Measurements from ENCODE around the gene KCNQ4. TPM values are rescaled to one million over a fixed set of nuclear protein-coding genes. Genes with fewer than 3 reads are reported as not detected.

The KCNQ4 gene
- total RNA-seq, 1 donor from 2014 or later: 2.3 TPM

DNA sequence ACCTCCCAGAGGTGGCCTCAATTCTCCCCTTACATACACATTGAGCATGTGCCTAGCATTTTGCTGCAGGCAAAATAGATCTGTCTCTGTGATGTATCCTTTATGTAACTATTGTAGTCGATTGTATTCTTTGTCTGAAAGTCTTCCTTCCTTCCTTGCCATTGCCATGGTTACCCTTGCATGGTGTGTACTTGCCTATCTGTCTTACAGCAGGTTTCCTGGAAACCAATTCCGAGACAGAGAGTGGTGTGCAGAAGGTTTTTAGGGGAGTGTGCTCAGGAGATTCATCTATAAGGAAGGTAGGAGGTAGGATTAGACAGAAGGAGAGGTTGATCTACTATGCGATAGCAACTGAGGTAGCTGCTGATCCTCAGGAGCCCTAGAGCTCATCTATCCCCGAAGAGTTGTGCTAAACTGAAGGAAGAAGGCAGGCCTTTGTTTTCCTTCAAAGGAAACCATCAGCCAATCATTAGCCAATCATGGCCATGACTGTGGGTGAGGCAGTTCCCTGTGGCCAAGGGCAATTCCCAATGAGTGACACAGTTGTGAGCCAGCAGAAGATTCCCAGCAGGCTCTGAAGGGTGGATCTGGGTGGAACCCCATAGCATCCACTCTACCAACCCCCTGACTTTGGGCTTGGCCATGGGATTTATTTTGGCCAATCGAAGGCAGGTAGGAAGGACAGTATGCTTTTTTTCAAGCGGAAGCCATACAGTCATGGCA is 63.6 kb downstream of the KCNQ4 start:
- DNase-seq (ENCODE audit: low spot score): no peak
- intact Hi-C loops (cut with DNase I): loop anchor here (5.0 kb wide), 1 partner anchor 235 kb away; no protein-coding TSS in a partner anchor
- ATAC-seq: no peak

DNA sequence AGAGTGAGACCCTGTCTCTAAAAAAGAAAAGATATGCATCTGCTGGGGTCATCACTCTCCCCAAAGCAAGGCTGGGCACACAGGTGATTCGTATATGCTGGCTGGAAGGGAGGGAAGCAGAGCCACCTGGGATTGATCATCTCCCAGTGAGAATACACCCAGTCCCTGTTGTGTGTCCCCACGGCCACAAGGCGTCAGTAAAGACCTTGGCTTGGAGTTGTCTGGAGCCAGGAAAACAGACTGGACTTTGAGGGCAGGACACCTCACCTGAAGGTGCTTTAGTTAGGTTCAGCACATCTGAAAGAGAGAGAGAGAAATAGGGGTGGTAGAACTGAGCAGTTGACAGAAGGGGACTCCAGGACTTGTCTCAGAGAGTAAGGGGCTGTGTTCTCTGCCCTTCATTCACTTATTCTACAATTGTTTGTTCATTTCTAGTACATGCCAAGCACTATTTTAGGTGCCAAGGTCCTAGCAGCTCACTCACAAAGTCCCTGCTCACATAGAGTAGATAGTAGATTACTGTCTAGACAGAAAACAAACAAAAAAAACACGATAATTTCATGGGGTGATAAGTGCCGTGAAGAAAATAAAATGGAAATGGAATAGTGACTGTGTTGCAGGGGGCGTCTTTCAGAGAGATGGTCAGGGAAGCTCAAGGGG is 65.1 kb downstream of the KCNQ4 start:
- intact Hi-C loops (cut with DNase I): loop anchor here (5.0 kb wide), 1 partner anchor 236 kb away; no protein-coding TSS in a partner anchor
- peak; percentile 66 for ATAC-seq
- no peak for DNase-seq (ENCODE audit: low spot score)

DNA sequence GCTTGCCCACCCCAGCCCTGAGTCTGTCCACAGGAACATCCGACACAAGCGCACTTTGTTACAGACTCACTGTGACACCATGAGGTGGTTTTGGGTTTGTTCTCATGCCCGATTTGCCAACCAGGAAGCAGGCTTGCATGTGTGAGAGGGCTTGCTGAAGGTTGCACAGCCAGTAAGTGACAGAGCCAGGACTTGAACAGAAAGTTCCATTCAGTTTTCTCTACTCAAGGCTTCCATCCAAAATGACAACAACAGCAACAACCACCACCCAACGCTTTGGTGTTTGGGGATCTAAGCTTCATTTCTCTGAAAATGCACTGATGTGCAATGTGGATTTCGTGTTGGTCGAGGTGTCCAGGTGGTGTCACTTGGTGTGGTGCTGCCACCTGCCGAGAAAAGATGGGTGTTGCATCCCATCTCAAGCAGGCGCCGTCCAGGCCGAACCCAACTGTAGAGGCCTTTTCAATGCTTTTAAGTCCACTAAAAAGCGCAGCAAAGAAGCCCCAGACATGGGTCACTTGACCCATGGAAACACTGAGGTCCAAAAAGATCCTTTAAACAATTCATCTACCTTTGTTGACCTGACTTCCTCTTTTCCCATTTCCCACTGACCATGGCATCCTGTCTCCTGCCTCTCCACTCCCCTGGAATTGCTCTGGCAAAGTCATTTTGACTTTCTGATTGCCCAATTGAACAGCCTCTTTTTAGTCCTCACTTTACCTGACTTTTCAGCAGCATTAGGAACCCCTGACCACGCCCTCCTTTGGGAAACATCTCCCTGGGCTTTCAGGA is 66.4 kb downstream of the KCNQ4 start:
- DNase-seq (ENCODE audit: low spot score): peak; percentile 80
- intact Hi-C loops (cut with DNase I): loop anchor here (2.0 to 10.0 kb wide), 3 partner anchors 75 to 238 kb away; no protein-coding TSS in a partner anchor
- ATAC-seq: peak; percentile 92

DNA sequence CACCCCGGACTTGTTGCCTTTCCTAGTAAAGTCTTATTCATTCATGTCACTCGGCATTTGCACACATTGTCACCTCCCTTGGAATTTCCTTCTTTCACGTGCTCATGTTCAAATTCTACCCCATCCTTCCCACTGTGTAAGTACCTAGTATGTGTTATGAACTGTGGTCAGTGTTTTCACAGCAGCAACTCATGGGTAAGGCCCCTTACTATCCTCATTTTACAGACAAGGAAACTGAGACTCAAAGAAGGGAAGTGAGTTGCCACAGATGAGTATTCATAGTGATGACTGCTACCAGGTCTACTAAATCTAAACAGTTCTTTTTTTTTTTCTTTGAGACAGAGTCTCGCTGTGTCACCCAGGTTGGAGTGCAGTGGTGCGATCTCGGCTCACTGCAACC is 68.1 kb downstream of the KCNQ4 start:
- ATAC-seq (no peak), DNase-seq (ENCODE audit: low spot score) (no peak)
- intact Hi-C loops (cut with DNase I): loop anchor here (2.0 to 10.0 kb wide), 2 partner anchors 77 to 101 kb away; no protein-coding TSS in a partner anchor

DNA sequence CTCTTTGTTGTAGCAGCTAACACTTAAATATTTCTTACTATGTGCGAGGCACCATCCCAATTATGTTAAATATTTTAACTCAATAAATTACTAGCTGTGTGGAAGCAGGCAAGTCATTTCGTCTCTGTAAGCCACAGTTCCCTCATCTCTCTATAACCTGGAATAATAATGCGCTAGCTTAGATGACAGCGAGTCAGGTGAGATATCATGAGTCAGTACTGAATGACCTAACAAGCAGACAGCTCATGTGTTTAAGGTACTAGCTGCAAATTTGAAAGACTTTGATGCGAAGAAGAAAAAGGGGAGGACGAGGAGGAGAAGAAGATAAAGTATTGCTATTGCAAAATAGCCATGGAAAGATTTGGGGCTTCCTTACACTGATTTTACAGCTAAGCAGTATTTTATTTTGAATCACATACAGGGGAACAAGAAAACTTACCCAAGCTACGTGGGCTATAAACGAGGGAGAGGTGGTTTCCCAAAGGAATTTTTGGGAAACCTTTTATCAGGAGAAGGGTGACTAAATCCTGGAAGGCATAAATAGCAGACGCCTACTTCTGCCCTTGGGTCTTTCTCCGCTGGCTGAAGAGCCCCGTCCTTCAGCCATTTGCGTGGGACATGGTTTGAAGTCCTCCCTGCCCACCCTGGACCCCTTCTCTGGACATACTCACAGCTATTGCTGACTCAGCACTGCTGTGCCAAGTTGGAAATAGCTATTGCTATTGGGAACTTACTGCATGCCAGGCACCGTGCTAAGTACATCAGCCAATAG is 69.7 kb downstream of the KCNQ4 start:
- intact Hi-C loops (cut with DNase I): loop anchor here (10.0 kb wide), 1 partner anchor 78 kb away; no protein-coding TSS in a partner anchor
- ATAC-seq (no peak), DNase-seq (ENCODE audit: low spot score) (no peak)

DNA sequence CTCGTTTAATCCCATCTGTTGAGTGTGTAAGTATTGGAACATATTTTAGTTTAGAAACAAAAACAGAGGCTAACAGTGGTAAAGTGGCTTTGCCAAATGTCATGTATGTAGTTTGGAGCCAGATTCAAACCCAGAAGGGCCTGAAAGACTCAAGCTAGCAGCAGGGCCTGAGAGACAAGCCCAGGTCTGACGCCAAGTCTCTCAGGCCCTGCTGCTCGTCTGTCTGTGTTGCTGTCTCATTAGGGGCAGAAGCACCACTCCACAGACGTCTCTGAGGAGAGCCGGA is 70.2 kb downstream of the KCNQ4 start:
- intact Hi-C loops (cut with DNase I): loop anchor here (10.0 kb wide), 1 partner anchor 79 kb away; no protein-coding TSS in a partner anchor
- no peak for ATAC-seq

DNA sequence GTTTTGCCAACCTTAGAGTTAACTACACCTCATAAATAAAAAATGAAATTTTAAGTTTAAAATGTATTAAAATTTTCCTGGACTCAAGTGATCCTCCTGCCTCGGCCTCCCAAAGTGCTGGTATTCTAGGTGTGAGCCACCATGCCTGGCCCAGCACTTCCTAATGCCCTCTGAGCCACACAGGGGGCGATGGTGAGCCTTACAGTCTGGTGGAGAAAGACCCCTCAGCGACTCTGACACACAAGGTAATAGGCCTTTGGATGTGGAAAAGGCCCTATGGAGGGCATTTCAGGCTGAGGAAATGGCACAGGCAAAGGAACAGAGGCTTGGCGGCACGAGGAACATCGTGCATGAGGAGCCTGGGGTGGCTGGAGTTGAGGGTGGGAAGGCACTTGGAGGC is 71.9 kb downstream of the KCNQ4 start:
- intact Hi-C loops (cut with DNase I): loop anchor here (10.0 kb wide), 1 partner anchor 81 kb away; no protein-coding TSS in a partner anchor
- ATAC-seq: no peak
- DNase-seq (ENCODE audit: low spot score): no peak

More for the DNA sequence above, 70.2 kb downstream of the KCNQ4 start:
- no peak for DNase-seq (ENCODE audit: low spot score)

DNA sequence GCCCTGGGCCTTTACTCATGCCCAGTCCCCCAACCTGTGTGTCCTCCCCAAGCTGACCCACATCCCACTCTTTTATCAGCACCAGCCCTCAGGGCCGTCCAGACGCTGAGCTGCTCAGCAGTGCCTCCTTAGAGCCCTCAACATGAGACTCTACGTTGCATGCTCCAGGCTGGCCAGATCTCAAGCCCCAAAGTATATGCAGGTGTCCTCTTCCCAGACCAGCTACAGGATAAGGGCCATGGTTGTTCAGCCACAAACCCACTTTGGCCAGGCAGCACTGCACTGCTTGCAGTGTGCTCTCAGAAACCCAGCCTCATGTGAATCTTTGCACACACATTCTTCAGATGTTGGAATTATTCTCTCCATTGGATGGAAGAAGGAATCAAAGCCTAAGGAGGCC is 72.5 kb downstream of the KCNQ4 start:
- DNase-seq (ENCODE audit: low spot score) (no peak), ATAC-seq (no peak)
- intact Hi-C loops (cut with DNase I): loop anchor here (10.0 kb wide), 1 partner anchor 81 kb away; no protein-coding TSS in a partner anchor

DNA sequence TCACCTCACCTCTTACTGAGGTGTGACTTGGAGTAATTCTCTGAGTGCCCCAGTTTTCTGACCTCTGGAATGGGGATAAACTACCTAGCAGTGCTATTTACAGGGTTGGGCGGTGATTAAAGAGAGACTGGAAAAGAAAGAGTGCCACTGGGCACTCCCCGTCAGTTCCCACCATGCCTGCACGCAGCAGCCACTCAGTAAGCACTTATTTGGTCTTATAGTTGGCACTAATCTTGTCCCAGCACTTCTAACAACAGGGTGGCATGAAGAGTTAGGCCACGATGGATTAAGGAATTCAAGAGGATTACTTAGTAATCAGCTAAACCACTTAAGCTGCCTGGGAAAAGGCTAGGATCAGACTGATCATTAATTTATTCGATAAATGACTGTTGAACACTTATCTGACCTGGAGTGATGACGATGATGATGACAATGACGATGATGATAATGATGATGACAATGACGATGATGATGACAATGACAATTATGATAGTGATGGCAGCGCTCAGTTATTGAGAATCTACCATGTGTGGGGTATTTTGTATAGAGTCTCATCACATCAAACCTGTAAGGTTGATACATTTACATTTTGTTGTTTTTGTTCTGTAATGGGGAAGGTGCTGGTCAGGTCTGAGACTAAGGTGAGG is 73.2 kb downstream of the KCNQ4 start:
- intact Hi-C loops (cut with DNase I): loop anchor here (10.0 kb wide), 1 partner anchor 82 kb away; no protein-coding TSS in a partner anchor
- ATAC-seq (no peak), DNase-seq (ENCODE audit: low spot score) (no peak)

DNA sequence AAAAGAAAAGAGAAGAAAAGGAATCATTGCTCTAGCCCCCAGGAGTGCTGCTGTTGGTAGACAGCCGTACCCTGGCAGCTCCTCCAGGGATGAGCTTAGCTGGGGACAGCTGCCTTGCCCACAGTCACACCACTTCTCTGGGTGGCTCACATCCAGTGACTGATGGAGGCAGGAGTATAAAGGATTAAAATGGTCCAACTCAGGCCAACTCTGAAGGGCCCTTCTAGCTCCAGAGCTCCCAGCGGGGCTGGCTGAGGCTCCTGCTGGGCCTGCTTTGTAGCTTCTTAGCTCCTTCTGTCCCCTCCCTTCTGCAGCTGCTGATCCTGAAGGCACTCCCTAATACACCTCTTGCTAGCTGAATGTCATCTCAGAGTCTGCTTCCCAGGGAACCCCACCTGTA is 74.2 kb downstream of the KCNQ4 start:
- no peak for DNase-seq (ENCODE audit: low spot score)
- intact Hi-C loops (cut with DNase I): loop anchor here (10.0 kb wide), 1 partner anchor 83 kb away; no protein-coding TSS in a partner anchor
- no peak for ATAC-seq

DNA sequence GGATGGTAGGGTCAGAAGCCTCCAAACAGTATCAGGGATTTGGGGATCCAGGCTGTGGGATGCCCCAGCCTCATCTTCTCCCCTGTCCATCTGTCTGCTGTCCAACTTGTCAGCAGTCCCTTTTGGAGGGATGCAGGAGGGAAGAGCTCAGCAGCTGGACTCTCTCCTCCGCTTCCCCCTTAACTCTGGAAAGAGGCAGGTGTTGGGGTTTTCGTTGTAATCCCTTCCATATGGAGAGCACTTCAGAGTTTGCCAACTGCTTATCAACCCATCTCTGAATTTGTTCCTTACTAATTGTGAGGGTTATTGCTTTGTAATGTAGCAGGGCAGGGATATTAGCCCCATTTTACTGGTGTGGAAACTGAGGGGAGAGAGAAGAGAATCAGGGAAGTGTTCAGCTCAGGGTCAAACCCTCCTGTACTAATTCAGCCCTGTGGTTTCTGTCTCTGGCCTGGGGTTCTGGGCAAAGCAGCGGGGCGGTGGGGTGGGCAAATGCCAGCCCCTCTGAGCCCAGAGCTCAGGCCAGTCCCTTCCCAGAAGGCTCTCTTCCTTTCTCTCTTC is 75.3 kb downstream of the KCNQ4 start:
- DNase-seq (ENCODE audit: low spot score) (no peak), ATAC-seq (no peak)
- intact Hi-C loops (cut with DNase I): loop anchor here (10.0 kb wide), 1 partner anchor 84 kb away; no protein-coding TSS in a partner anchor

DNA sequence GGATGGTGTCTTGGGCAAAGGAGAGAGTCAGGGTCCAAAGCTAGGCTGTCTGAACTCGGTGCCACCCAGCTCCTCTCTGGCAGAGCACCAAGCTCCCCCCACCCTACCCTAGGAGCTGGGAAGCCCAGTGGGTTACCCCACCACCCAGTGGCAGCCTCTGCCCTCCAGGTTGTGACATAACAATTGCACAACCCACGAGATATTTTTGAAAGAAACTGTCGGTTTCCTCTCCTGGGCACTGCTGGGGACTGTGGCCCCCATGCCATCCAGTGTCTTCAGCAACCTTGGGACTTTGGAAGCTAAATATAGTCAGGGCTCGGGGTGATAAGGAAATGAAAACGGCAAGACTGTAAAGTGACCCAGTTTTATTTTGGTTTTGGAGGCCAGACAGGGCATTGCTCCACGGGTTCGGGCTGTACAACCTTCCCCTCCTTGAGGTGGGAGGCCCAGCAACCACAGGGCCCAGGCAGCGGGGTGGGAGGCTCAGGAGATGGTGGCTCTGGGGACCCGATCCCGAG is 77.2 kb downstream of the KCNQ4 start:
- intact Hi-C loops (cut with DNase I): no loop called here
- ATAC-seq: no peak

DNA sequence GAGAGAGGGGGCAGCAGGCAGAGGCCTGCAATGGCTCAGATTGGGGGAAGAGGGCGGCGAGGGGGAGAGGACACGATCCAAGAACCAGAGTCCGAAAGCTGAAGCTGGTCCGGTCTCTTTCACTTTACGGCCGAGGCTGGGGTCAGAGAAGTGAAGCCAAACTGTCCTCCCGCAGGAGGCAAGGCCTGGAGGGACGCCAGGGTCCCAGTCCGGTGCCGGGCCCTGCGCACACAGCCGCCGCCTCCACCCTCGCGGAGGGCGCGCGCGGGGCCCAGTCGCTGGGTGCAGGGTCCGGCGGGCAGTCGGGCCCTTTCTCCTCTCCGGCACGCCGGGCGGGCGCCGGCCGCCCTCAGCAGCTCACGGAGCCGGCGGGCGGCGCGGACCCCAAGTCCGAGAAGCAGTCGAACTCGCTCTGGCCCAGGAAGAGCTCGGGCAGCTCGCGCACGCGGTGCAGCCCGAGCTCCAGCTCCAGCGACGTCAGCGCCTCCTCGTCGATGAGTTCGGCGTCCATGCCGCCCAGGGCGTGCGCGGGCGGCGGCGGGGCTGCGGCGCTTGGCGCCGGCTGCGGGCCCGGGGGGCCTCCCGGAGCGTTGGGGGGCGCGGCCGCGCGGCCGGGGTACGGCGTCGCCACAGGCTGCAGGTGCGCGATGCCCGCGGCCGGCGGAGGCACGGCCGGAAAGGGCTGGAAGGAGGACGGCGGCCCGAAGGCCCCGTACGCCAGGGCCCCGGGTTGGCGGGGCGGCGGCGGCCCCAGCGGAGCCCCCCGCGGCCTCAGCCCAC is 77.8 kb downstream of the KCNQ4 start:
- no peak for ATAC-seq
- peak; percentile 75 for DNase-seq (ENCODE audit: low spot score)
- intact Hi-C loops (cut with DNase I): no loop called here

More for the DNA sequence above, 77.2 kb downstream of the KCNQ4 start:
- DNase-seq (ENCODE audit: low spot score): no peak

DNA sequence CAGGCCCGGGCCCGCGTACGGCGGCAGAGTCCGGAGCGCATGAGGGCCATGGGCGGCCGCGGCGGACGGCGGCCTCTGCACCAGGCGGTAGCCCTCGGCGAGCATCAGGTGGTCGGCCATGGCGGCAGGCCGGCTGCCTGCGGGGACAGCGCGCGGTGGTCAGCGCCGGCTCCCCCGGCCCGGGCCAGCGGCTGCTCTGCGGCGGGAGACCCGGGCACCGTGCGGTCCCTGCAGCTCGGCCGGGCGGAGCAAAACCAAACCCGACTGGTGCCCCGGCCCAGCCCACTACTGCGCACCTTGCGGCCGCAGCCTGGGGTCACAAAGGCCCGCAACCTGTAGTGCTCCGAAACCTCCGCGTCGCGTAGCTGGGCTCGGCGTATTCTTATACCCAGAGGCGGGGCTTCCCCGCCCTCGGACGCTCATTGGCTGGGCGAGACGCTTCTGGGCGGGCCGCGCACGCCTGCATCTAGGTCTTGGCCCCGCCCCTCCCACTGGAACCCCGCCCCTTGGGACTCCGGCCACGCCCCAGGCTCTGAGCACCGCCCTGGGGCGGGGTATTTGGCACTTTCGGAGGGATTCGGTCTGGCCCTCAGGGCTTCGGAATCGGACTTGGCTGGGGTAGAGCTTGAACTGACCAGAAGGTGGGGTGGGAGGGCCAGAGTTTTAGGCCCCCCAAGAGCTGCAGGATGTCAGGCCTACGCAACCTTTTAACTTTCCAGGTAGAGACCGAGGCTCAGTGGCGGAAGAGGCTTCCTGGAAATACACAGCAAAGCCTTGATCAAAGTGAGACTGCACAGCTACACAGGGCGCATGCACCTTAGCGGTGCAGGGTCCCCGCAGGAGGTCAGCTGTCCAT is 78.6 kb downstream of the KCNQ4 start, which contains the start of gene CITED4:
TSS of gene CITED4 (minus strand) at position 356 of the 856 bp plus-strand sequence. CDS start at position 120, 236 bp downstream.
- intact Hi-C loops (cut with DNase I): no loop called here
- ATAC-seq: peak; percentile 98

DNA sequence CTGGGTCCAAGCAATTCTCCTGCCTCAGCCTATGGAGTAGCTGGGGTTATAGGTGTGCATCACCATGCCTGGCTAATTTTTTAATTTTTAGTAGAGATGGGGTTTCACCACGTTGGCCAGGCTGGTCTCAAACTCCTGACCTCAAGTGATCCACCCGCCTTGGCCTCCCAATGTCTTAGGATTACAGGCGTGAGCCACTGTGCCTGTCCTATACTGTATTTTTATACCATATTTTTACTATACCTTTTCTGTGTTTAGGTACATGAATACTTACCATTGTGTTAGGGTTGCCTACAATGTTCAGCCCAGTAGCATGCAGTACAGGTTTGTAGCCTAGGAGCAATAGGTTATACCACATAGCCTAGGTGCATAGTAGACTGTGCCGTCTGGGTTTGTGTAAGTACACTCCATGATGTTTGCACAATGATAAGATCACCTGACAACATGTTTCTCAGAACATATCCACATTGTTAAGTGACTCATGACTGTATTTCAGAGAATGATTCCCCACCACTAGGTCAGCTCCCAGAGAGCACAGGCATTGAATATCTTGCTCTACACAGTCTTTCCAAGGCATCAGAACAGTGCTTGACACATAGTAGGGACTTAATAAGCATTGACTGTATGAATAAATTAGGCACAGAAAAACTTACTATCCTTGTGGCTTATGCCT is 84.6 kb downstream of the KCNQ4 start:
- ATAC-seq (no peak), DNase-seq (ENCODE audit: low spot score) (no peak)
- intact Hi-C loops (cut with DNase I): no loop called here

More for the DNA sequence above, 78.6 kb downstream of the KCNQ4 start, which contains the start of gene CITED4:
- DNase-seq (ENCODE audit: low spot score): peak; percentile 98
